ENCODE data around the gene THEM5.

DNA sequence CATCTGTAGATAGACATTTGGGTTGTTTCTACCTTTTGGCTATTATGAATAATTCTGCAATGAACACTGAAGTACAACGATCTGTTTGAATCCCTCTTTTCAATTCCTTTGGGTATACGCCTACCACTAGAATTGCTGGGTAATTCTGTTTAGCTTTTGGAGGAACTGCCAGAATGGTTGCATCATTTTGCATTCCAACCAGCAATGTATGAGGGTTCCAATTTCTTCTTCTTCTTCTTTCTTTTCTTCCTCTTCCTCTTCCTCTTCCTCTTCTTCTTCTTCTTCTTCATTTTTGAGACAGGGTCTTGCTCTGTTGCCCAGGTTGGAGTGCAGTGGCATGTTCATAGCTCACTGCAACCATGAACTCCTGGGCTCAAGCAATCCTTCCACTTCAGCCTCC, 13.8 kb upstream of the THEM5 start:
- no peak for TF ChIP-seq POLR2A (IDR thresholded peaks at IDR 0.05)
- TF ChIP-seq, protein P1, sequence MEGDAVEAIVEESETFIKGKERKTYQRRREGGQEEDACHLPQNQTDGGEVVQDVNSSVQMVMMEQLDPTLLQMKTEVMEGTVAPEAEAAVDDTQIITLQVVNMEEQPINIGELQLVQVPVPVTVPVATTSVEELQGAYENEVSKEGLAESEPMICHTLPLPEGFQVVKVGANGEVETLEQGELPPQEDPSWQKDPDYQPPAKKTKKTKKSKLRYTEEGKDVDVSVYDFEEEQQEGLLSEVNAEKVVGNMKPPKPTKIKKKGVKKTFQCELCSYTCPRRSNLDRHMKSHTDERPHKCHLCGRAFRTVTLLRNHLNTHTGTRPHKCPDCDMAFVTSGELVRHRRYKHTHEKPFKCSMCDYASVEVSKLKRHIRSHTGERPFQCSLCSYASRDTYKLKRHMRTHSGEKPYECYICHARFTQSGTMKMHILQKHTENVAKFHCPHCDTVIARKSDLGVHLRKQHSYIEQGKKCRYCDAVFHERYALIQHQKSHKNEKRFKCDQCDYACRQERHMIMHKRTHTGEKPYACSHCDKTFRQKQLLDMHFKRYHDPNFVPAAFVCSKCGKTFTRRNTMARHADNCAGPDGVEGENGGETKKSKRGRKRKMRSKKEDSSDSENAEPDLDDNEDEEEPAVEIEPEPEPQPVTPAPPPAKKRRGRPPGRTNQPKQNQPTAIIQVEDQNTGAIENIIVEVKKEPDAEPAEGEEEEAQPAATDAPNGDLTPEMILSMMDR (IDR thresholded peaks at IDR 0.05): no peak
- TF ChIP-seq EP300 (IDR thresholded peaks at IDR 0.05): no peak
- no peak for TF ChIP-seq POLR2AphosphoS5 (IDR thresholded peaks at IDR 0.05)

All from stomach (tissue), 4 donors.